ENCODE measurements around the gene ADARB2.

DNA sequence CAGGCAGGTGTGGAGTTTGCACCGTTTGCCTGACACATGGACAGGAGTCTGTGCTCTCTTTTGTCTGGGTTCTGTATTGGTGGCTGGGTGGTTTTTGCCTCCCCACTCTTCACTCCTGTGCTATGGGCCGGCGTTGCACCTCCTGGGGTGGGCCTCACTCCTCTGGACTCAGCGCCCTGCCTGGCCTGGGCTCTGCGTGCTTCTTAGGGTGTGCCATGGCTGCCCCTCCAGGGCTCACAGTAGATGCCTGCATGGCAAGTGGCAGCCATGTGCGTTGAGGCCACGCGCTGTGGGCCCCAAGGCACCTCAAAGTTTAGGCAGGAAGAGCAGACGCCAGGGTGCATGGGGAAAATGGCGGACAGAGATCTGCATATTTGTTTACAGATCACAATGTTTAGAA, 319.8 kb downstream of the ADARB2 start:
- no peak for TF ChIP-seq EZH2 (IDR thresholded peaks at IDR 0.05; ENCODE audit: borderline replicate concordance)
- TF ChIP-seq, protein P1, sequence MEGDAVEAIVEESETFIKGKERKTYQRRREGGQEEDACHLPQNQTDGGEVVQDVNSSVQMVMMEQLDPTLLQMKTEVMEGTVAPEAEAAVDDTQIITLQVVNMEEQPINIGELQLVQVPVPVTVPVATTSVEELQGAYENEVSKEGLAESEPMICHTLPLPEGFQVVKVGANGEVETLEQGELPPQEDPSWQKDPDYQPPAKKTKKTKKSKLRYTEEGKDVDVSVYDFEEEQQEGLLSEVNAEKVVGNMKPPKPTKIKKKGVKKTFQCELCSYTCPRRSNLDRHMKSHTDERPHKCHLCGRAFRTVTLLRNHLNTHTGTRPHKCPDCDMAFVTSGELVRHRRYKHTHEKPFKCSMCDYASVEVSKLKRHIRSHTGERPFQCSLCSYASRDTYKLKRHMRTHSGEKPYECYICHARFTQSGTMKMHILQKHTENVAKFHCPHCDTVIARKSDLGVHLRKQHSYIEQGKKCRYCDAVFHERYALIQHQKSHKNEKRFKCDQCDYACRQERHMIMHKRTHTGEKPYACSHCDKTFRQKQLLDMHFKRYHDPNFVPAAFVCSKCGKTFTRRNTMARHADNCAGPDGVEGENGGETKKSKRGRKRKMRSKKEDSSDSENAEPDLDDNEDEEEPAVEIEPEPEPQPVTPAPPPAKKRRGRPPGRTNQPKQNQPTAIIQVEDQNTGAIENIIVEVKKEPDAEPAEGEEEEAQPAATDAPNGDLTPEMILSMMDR (IDR thresholded peaks at IDR 0.05; ENCODE audit: poor library complexity), result no peak
- TF ChIP-seq EZH2phosphoT487 (IDR thresholded peaks at IDR 0.05; ENCODE audit: low read depth, severe bottlenecking, unreplicated experiment), result no peak

Measured in hepatocyte (in vitro differentiated cells).